Measurements from ENCODE around the gene C19orf38.

- TF ChIP-seq CTCF (conservative IDR thresholded peaks at IDR 0.05; ENCODE audit: low read length), result no peak
- TF ChIP-seq EZH2phosphoT487 (IDR thresholded peaks at IDR 0.05; ENCODE audit: borderline replicate concordance, low read depth, low read length), result no peak
Measured at GRCh38 chr19:10830931-10831779, 17.1 kb upstream of the C19orf38 start.

All from OCI-LY7 (cell line).